ENCODE data around the gene PLEKHA5.
"Not testable (repeated sequence)": the region's sequence is repeated elsewhere in the genome, so short reads cannot be mapped to it uniquely, and the experiment has no call there.

Gene PLEKHA5

DNA sequence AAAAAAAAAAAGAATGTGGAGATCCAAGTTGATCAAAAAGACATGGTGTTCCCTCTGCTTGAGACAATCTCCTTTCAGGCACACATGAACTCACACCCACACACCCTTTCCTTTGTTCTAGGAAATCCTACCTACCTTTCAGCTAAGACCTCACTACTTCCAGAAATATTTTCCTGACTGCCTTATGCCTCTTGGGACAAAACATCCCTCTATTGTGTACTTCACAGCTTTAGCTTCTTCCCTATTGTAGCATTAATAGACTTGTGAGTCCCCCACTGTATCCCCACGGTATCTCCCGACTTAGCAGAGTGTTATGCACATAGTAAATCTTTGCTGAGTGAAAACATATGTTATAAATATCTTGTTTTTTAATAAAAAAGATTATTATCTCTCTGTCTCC is 264.9 kb downstream of the PLEKHA5 start:
- TF ChIP-seq, protein P1, sequence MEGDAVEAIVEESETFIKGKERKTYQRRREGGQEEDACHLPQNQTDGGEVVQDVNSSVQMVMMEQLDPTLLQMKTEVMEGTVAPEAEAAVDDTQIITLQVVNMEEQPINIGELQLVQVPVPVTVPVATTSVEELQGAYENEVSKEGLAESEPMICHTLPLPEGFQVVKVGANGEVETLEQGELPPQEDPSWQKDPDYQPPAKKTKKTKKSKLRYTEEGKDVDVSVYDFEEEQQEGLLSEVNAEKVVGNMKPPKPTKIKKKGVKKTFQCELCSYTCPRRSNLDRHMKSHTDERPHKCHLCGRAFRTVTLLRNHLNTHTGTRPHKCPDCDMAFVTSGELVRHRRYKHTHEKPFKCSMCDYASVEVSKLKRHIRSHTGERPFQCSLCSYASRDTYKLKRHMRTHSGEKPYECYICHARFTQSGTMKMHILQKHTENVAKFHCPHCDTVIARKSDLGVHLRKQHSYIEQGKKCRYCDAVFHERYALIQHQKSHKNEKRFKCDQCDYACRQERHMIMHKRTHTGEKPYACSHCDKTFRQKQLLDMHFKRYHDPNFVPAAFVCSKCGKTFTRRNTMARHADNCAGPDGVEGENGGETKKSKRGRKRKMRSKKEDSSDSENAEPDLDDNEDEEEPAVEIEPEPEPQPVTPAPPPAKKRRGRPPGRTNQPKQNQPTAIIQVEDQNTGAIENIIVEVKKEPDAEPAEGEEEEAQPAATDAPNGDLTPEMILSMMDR (IDR thresholded peaks at IDR 0.05; ENCODE audit: low read depth, low read length) = no peak
- no peak for DNase-seq (ENCODE audit: extremely low read depth, low read depth)

DNA sequence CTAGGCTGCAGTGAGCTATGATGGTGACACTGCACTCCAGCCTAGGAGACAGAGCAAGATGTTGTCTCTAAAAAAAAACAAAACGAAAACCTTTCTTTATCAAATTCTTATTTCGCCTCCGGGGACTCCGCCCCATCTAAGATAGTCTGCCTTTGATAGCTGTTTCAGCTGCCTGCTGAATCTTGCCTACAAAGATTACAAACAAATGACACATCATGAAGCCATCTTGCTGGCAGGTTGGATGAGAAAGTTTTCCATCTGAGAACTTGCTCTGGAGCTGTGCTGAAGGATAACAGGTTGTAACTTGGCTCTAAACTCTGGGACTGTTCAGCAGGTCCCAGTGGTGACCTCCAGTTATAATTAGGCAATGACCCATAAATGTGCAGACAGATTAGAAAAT is 268.0 kb downstream of the PLEKHA5 start:
- TF ChIP-seq, protein P1 (IDR thresholded peaks at IDR 0.05; ENCODE audit: low read depth, low read length) = no peak
- DNase-seq (ENCODE audit: extremely low read depth, low read depth) = no peak

DNA sequence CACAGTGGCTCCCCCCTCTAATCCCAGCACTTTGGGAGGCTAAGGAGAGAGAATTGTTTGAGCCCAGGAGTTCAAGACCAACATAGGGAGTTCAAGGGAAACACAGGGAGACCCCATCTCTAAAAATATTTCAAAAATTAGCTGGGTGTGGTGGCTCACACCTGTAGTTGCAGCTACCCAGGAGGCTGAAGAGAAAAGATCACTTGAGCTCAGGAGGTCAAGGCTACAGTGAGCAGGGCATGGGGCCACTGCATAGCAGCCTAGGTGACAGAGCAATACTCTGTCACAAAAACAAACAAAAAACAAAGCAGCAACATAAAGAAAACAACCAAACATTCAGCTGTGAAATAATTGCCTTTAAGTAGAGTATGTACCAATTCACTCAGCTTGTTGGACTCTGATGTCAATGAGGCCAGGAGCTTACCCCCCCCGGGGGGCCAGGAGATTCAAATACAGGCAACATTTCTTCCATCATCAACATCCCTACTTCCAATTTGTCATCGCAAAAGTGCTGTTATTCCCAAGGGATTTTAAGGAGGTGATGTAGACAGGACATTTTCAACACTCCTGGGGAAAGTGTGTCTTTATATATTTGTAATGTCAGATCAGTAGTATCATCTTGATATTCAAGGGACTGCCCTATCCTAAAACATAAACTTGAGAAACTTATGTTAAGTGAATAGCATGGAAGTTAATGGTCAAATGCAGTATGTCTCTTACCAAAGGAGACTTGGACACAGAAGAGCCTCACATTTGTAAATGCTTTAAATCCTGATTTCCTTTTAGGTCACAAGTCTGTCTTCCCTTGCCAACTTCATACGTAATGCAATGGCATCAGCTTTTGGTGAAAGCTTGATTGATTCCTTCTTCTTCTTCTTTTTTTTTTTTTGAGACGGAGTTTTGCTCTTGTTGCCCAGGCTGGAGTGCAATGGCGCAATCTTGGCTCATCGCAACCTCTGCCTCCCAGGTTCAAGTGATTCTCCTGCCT is 269.1 kb downstream of the PLEKHA5 start:
- no peak for DNase-seq (ENCODE audit: extremely low read depth, low read depth)

DNA sequence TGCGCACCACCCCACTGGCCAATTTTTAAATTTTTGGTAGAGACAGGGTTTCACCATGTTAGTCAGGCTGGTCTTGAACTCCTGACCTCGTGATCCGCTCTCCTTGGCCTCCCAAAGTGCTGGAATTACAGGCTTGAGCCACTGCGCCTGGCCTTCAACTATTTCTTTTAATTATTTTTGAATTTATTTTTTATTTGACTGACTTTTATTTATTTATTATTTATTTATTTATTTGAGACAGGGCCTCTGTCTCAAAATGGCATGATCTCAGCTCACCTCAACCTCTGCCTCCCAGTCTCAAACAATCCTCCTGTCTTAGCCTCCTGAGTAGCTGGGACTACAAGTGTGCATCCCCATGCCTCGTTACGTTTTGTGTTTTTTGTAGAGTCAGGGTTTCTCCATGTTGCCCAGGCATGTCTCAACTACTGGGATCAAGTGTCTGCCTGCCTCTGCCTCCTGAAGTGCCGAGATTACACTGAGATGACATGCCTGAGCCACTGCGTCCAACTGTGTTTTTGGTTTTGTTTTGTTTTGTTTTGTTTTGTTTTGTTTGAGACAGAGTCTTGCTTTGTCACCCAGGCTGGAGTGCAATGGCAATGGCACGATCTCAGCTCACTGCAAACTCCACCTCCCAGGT is 271.2 kb downstream of the PLEKHA5 start:
- not testable (repeated sequence) for DNase-seq (ENCODE audit: extremely low read depth, low read depth)

More for the DNA sequence above, 269.1 kb downstream of the PLEKHA5 start:
- TF ChIP-seq, protein P1 (IDR thresholded peaks at IDR 0.05; ENCODE audit: low read depth, low read length) = no peak

DNA sequence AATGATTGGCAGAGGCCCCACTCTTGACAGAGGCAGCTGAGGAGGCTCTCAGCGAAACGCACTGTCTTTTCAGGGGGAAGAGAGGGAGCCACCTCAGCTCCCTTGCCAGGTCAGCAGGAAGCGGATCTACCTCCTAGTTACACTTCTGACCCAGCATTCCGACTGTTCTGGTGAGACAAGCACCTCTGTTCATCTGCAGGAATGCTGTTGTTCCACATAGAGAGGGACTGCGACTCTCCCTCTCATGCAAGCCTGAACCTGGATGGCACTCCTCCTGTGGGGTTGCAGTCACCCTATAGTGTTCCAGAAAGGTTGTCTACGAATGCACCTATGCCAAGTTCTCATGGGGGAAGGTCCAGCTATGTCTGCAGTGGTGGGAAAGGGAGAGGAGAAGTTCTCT is 272.7 kb downstream of the PLEKHA5 start:
- TF ChIP-seq, protein P1 (IDR thresholded peaks at IDR 0.05; ENCODE audit: low read depth, low read length) = no peak
- no peak for DNase-seq (ENCODE audit: extremely low read depth, low read depth)

DNA sequence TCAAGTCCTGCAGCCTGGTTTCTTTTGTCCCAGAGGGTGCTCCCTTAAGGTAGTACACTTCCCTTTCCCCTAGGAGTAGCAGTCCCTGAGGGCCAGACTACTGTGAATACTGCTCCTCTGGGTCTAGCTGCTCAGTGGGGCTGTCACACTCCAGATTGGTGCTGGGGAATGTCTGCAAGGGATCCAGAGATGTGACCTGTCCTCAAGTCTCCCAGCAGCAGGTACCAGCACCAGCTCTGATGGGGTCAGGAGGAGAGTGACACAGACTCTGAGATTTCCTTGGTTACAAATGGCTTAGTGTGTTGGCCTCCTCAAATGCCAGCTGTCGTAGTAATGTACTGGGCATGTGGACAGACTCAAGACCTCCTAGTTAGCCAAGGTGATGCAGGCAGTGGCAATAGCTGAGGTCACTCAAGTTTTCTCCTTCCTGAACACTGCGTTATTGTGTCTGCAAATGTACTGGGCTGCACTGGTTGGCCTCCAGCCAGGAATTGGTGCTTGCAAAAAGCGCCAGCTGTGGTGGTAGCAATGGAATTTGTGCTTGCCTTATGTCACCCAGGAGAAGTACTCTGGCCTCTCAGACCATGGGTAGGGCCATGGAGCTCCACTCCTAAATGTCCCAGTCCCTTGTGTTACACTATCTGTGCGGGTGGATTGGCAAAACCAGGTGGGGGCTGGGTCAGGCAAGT is 273.4 kb downstream of the PLEKHA5 start:
- TF ChIP-seq, protein P1 (IDR thresholded peaks at IDR 0.05; ENCODE audit: low read depth, low read length) = no peak
- no peak for DNase-seq (ENCODE audit: extremely low read depth, low read depth)

DNA sequence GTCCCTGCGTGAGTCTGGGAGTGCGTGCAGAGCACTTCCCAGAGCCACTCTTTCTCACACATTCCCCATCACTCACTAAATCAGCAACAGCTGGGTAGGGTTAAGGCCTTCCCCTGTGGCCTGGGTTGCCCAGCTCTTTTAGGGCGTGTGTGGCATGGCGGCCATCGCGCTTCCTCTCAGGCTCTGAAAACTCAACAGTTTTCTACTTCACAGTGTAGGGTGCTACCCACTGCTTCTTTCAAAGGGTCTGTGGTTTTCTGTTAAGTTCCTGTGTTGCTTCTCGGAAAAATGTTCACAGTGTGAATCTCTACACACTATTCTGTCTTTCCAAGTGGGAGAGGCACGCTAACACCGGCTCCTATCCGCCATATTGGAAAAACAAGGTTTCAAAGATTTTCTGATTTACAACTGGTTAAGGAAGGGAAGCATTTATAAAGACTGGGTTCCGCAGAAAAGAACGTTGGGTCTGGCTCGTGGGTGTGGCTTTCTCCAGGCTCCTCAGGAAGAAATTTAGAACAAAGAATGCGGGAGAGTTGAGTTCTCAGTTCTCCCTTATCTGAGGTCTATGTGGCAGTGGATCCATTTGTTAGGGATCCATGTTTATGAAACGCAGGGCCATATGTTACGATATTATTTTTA is 274.8 kb downstream of the PLEKHA5 start:
- DNase-seq (ENCODE audit: extremely low read depth, low read depth) = no peak
- TF ChIP-seq, protein P1 (IDR thresholded peaks at IDR 0.05; ENCODE audit: low read depth, low read length) = no peak

Data from AG09319 (cell line).